Panc1 (cell line): ENCODE measurements around the gene DCAF15. TPM values are rescaled to one million over a fixed set of nuclear protein-coding genes. Genes with fewer than 3 reads are reported as not detected.

Experiments used
- ATAC-seq: fragments of 200-7000 bp; cut with Tn5 transposase; 2 replicates; pipeline ENCODE4 v1.9.1; 2020; ENCODE audit warnings: mild to moderate bottlenecking, moderate library complexity
- BruUV-seq: library from RNA; stranded (reverse); fragments of 400-500 nt; replicated peaks from 2 replicates; lab custom pipeline; 2021; lab: Mats Ljungman, UMichigan
- CTCF ChIA-PET: fragments of 300-600 bp; sonication (Branson Sonifier 250); formaldehyde crosslinking; loops from one replicate; lab custom pipeline; 2022; ENCODE audit warnings: antibody characterized with exemption; lab: Charles Lee
- POLR2A ChIA-PET: fragments of 300-600 bp; sonication (Branson Sonifier 250); formaldehyde crosslinking; loops from one replicate; lab custom pipeline; 2022; ENCODE audit warnings: antibody characterized with exemption; lab: Charles Lee
- DNase-seq: peaks from one replicate; pipeline ENCODE4 v3.0.0-alpha.2; 2010; ENCODE audit warnings: low read depth, low spot score
- H3K27ac ChIP-seq: 2 replicates; pipeline ENCODE4 v1.5.1; 2011; ENCODE audit warnings: mild to moderate bottlenecking, low read length, inconsistent platforms
- H3K27me3 ChIP-seq: fragments of 200-500 bp; sonication (Bioruptor generic); 2 replicates; pipeline ENCODE4 v1.6.0; 2014; ENCODE audit warnings: low read length, inconsistent platforms; ENCODE audit not compliant: control insufficient read depth, insufficient read depth
- H3K36me3 ChIP-seq: fragments of 200-500 bp; sonication (Bioruptor generic); 2 replicates; pipeline ENCODE4 v1.5.1; 2014; ENCODE audit warnings: inconsistent platforms, mild to moderate bottlenecking, low read length, moderate library complexity; ENCODE audit not compliant: control insufficient read depth, insufficient read depth
- H3K4me1 ChIP-seq: 2 replicates; pipeline ENCODE4 v1.5.1; 2011; ENCODE audit warnings: inconsistent platforms, mild to moderate bottlenecking, low read length, moderate library complexity; ENCODE audit not compliant: control insufficient read depth, insufficient read depth
- H3K4me3 ChIP-seq, 2 experiments: 2 replicates each; pipeline ENCODE4 v1.5.1; 2011 to 2012; ENCODE audit warnings: low read depth in 2 of 2, low read length in 2 of 2, mild to moderate bottlenecking in 2 of 2, inconsistent platforms in 1 of 2, moderate library complexity in 1 of 2
- H3K9me3 ChIP-seq: fragments of 200-500 bp; sonication (Bioruptor generic); 2 replicates; pipeline ENCODE4 v1.5.1; 2014; ENCODE audit warnings: low read depth, mild to moderate bottlenecking, inconsistent platforms, low read length, moderate library complexity; ENCODE audit not compliant: control insufficient read depth, insufficient read depth
- CTCF ChIP-seq: fragments of 450-650 bp; IDR thresholded peaks from 2 replicates; pipeline ENCODE4 v1.5.1; 2017; ENCODE audit warnings: mild to moderate bottlenecking
- POLR2AphosphoS5 ChIP-seq: IDR thresholded peaks from 2 replicates; pipeline ENCODE4 v1.6.1; 2012; ENCODE audit warnings: mild to moderate bottlenecking, low read depth, low read length, moderate library complexity
- REST ChIP-seq, 2 experiments: IDR thresholded peaks; 2 replicates each; pipeline ENCODE4 v1.6.1; 2011 to 2012; ENCODE audit warnings: low read depth in 2 of 2, control low read depth in 1 of 2, low read length in 1 of 2, mild to moderate bottlenecking in 1 of 2, moderate library complexity in 1 of 2; ENCODE audit not compliant: insufficient read depth in 1 of 2
- SIN3A ChIP-seq: IDR thresholded peaks from 2 replicates; pipeline ENCODE4 v1.6.1; 2012; ENCODE audit warnings: low read depth, mild to moderate bottlenecking, low read length, moderate library complexity, borderline replicate concordance; ENCODE audit not compliant: insufficient read depth
- TCF7L2 ChIP-seq: IDR thresholded peaks from 2 replicates; pipeline ENCODE4 v1.6.1; 2011; ENCODE audit warnings: mild to moderate bottlenecking, low read depth, low read length, inconsistent platforms
- in situ Hi-C: cut with HindIII; loops from 2 replicates; pipeline ENCODE4 v1.10.0; 2016; ENCODE audit warnings: low sequenced_read_pairs, low pct_unique_long_range_greater_than_20kb
- intact Hi-C: fragments of 100-400 bp; cut with micrococcal nuclease; formaldehyde crosslinking; loops from one replicate; pipeline ENCODE4 v1.10.0; 2022; ENCODE audit not compliant: unreplicated experiment
- total RNA-seq: library from RNA; stranded (reverse); gene quantifications from one replicate; pipeline ENCODE4 v1.2.1, GENCODE V29; 2021; ENCODE audit not compliant: unreplicated experiment

Gene DCAF15
- total RNA-seq, 1 experiment from 2014 or later = 38.8 TPM

- Histone ChIP-seq H3K36me3 (no peaks in the 10 kb centered on the region), H3K27me3 (no peaks in the 10 kb centered on the region), H3K9me3 (no peaks in the 10 kb centered on the region), H3K4me3 (no peak overlapping the region), H3K4me1 (no peaks in the 10 kb centered on the region), H3K27ac (no peak overlapping the region)
- POLR2A ChIA-PET = no interaction called here
- no TSS peak for BruUV-seq
- no peak for ATAC-seq
- TF ChIP-seq POLR2AphosphoS5 (no peak), CTCF (no peak), REST (IDR thresholded peaks at IDR 0.05; ENCODE audit: insufficient read depth in 1 of 2, low read depth in 2 of 2, low read length in 1 of 2) (no peak), TCF7L2 (no peak), SIN3A (no peak)
- in situ Hi-C loops = no loop called here
- intact Hi-C loops = no loop called here
- CTCF ChIA-PET = no interaction called here
- no peak for DNase-seq
Observed at GRCh38 chr19:13968383-13968935, 16.1 kb downstream of the DCAF15 start.

- H3K36me3 ChIP-seq = no peaks in the 10 kb centered on the region
- ChIA-PET CTCF (no interaction called here), POLR2A (no interaction called here)
- no peak overlapping the region for H3K4me3 ChIP-seq
- no TSS peak for BruUV-seq
- intact Hi-C loops = no loop called here
- ATAC-seq (no peak), DNase-seq (no peak)
- no peaks in the 10 kb centered on the region for H3K4me1 ChIP-seq
- no peak overlapping the region for H3K27ac ChIP-seq
- no peaks in the 10 kb centered on the region for H3K9me3 ChIP-seq
- TF ChIP-seq TCF7L2 = no peak
- no peak for TF ChIP-seq POLR2AphosphoS5
- no peak for TF ChIP-seq REST (IDR thresholded peaks at IDR 0.05; ENCODE audit: insufficient read depth in 1 of 2, low read depth in 2 of 2, low read length in 1 of 2)
- H3K27me3 ChIP-seq = no peaks in the 10 kb centered on the region
- in situ Hi-C loops = no loop called here
Observed at GRCh38 chr19:13968999-13969398, 16.7 kb downstream of the DCAF15 start.
